GM23248 (cell line): ENCODE measurements around the gene IGSF3. TPM values are rescaled to one million over a fixed set of nuclear protein-coding genes. Genes with fewer than 3 reads are reported as not detected.

Experiments used
- DNase-seq: peaks from one replicate; pipeline ENCODE4 v3.0.0-alpha.2; 2015
- H2AFZ ChIP-seq: fragments of 200-600 bp; sonication (generic); 2 replicates; pipeline ENCODE4 v1.6.1; 2016; ENCODE audit warnings: antibody characterized with exemption
- H3F3A ChIP-seq: fragments of 200-600 bp; sonication (generic); 2 replicates; pipeline ENCODE4 v1.6.1; 2016; ENCODE audit warnings: mild to moderate bottlenecking, antibody characterized with exemption, mixed run types; ENCODE audit not compliant: insufficient read depth
- H3K27ac ChIP-seq: fragments of 200-600 bp; sonication (generic); 2 replicates; pipeline ENCODE4 v1.5.1; 2016; ENCODE audit warnings: mild to moderate bottlenecking
- H3K27me3 ChIP-seq: fragments of 200-600 bp; sonication (generic); replicated peaks from 2 replicates; pipeline ENCODE4 v1.6.1; 2016; ENCODE audit warnings: mild to moderate bottlenecking; ENCODE audit not compliant: insufficient read depth
- H3K36me3 ChIP-seq: fragments of 200-600 bp; sonication (generic); 2 replicates; pipeline ENCODE4 v1.6.1; 2016; ENCODE audit warnings: low read depth, mild to moderate bottlenecking
- H3K4me1 ChIP-seq: fragments of 200-600 bp; sonication (generic); 2 replicates; pipeline ENCODE4 v1.6.1; 2016; ENCODE audit warnings: mild to moderate bottlenecking; ENCODE audit not compliant: insufficient read depth
- H3K4me2 ChIP-seq: fragments of 200-600 bp; sonication (generic); one replicate; pipeline ENCODE4 v1.6.1; 2016; ENCODE audit warnings: mild to moderate bottlenecking; ENCODE audit not compliant: unreplicated experiment
- H3K4me3 ChIP-seq: fragments of 200-600 bp; sonication (generic); 2 replicates; pipeline ENCODE4 v1.5.1; 2016; ENCODE audit warnings: mild to moderate bottlenecking
- H3K79me2 ChIP-seq: fragments of 200-600 bp; sonication (generic); 2 replicates; pipeline ENCODE4 v1.6.1; 2016; ENCODE audit warnings: mild to moderate bottlenecking; ENCODE audit not compliant: insufficient read depth
- H3K9ac ChIP-seq: fragments of 200-600 bp; sonication (generic); 2 replicates; pipeline ENCODE4 v1.6.1; 2016; ENCODE audit warnings: mild to moderate bottlenecking
- H3K9me2 ChIP-seq: fragments of 200-600 bp; sonication (generic); 2 replicates; pipeline ENCODE4 v1.6.1; 2016; ENCODE audit warnings: mixed run types, mild to moderate bottlenecking, moderate library complexity; ENCODE audit not compliant: insufficient read depth
- H3K9me3 ChIP-seq: fragments of 200-600 bp; sonication (generic); one replicate; pipeline ENCODE4 v1.6.1; 2017; ENCODE audit warnings: low read depth
- H4K20me1 ChIP-seq: fragments of 200-600 bp; sonication (generic); 2 replicates; pipeline ENCODE4 v1.6.0; 2016; ENCODE audit not compliant: insufficient read depth
- EZH2 ChIP-seq: fragments of 200-600 bp; sonication (generic); IDR thresholded peaks from 2 replicates; pipeline ENCODE4 v1.6.1; 2018; ENCODE audit warnings: antibody characterized with exemption, mild to moderate bottlenecking; ENCODE audit not compliant: insufficient read depth, poor library complexity, severe bottlenecking
- EZH2phosphoT487 ChIP-seq: fragments of 200-600 bp; sonication (generic); IDR thresholded peaks from 2 replicates; pipeline ENCODE4 v1.6.1; 2018; ENCODE audit warnings: antibody characterized with exemption, moderate library complexity, mild to moderate bottlenecking, low read depth; ENCODE audit not compliant: insufficient read depth
- WGBS, 2 experiments: methylation state at CpG; one replicate each; pipeline ENCODE4 v1.1.6; 2015 to 2017; ENCODE audit warnings: low lambda C conversion rate in 2 of 2, low coverage in 1 of 2; ENCODE audit errors: missing lambda C conversion rate in 2 of 2; 5-methylcytosine and 5-hydroxymethylcytosine counted together
- in situ Hi-C: fragments of 300-500 bp; cut with MboI; formaldehyde crosslinking; loops from 2 replicates; pipeline ENCODE4 v1.15.0; 2020
- microRNA counts: library from miRNA; unstranded; fragments of <30 nt; microRNA quantifications from one replicate; lab custom pipeline; 2016
- microRNA-seq: library from miRNA; unstranded; fragments of <30 nt; microRNA quantifications from one replicate; pipeline ENCODE4, GENCODE V29; 2016; ENCODE audit warnings: borderline number of aligned reads
- polyA plus RNA-seq: library from polyadenylated mRNA; unstranded; fragments of >200 nt; fragmentation: Nextera tagmentation; extraction: Ambion mirVana; gene quantifications from 2 replicates; pipeline ENCODE4 v1.2.1, GENCODE V29; 2016
- small RNA-seq: library from RNA; depleted of rRNA; stranded (forward); fragments of <200 nt; gene quantifications from one replicate; pipeline ENCODE3, GENCODE V24; 2014; ENCODE audit warnings: low read depth, low replicate concordance
- total RNA-seq: library from RNA; depleted of rRNA; stranded (reverse); fragments of >200 nt; shearing (Covaris generic); gene quantifications from 2 replicates; pipeline ENCODE4 v1.2.3, GENCODE V29; 2014; rRNA removed

The IGSF3 gene
- total and polyA plus RNA-seq, 2 experiments from 2014 or later: 0.08 to 0.22 TPM

- Histone ChIP-seq H3K4me2 (no peak overlapping the region), H2AFZ (no peak overlapping the region), H3K4me1 (peaks cover 9% of the 10 kb centered on the region), H3K79me2 (no peaks in the 10 kb centered on the region), H3K27me3 (no peaks in the 10 kb centered on the region), H3K9ac (no peak overlapping the region), H3K27ac (no peak overlapping the region), H3K4me3 (no peak overlapping the region), H3K9me3 (no peaks in the 10 kb centered on the region), H3F3A (no peaks in the 10 kb centered on the region), H3K9me2 (peaks cover 3% of the 10 kb centered on the region; the same call in 1 of the 2 replicates), H3K36me3 (no peaks in the 10 kb centered on the region), H4K20me1 (no peaks in the 10 kb centered on the region; the same call in 1 of the 2 replicates)
- no peak for TF ChIP-seq EZH2phosphoT487
- TF ChIP-seq EZH2: no peak
- DNase-seq: no peak
- in situ Hi-C loops: no loop called here
- WGBS, 2 experiments: 100% methylated on average over 1 of the region's 1 CpG
Observed at GRCh38 chr1:116528329-116529083, 139.0 kb downstream of the IGSF3 start.

GRCh38 chr1:116525440-116525839, 142.1 kb downstream of the IGSF3 start:
- WGBS, 2 experiments: 95 to 100% methylated on average over 2 of the region's 2 CpGs
- no peak overlapping the region for H3K4me3 ChIP-seq
- no peak overlapping the region for H3K9ac ChIP-seq
- in situ Hi-C loops: no loop called here
- no peaks in the 10 kb centered on the region for H3K9me3 ChIP-seq
- H3K4me1 ChIP-seq: peaks cover 20% of the 10 kb centered on the region
- H3F3A ChIP-seq: peaks cover 9% of the 10 kb centered on the region; the same call in 1 of the 2 replicates
- no peaks in the 10 kb centered on the region; the same call in 1 of the 2 replicates for H4K20me1 ChIP-seq
- TF ChIP-seq EZH2 (no peak), EZH2phosphoT487 (no peak)
- no peaks in the 10 kb centered on the region for H3K36me3 ChIP-seq
- H3K79me2 ChIP-seq: no peaks in the 10 kb centered on the region
- DNase-seq: no peak
- peaks cover 3% of the 10 kb centered on the region; the same call in 1 of the 2 replicates for H3K9me2 ChIP-seq
- no peak overlapping the region for H3K27ac ChIP-seq
- no peak overlapping the region for H3K4me2 ChIP-seq
- H3K27me3 ChIP-seq: no peaks in the 10 kb centered on the region
- no peak overlapping the region for H2AFZ ChIP-seq

MicroRNAs within 50 kb of the gene (microRNA counts, 767-probe panel; counts per million panel counts)
- microRNA hsa-miR-320b (lab: Ali Mortazavi, UCI) (447 counts per million, percentile 86 among the panel's probes with 10 or more counts), microRNA hsa-miR-548ac (lab: Ali Mortazavi, UCI) (447 counts per million, percentile 86 among the panel's probes with 10 or more counts)

Small RNA genes within 50 kb of the gene (microRNA-seq; reads per million reads assigned to microRNA genes)
- gene MIR320B1 (not detected), gene MIR548AC (not detected)

Small RNA genes within 50 kb of the gene (small RNA-seq; reads per million reads assigned to genes)
- gene MIR320B1: not detected
- gene MIR548AC: not detected

Other genes starting within 250 kb of the IGSF3 start
- 14.1 and 16.9 TPM in 2 replicates for gene CD58, start 96.7 kb downstream of the IGSF3 start, total RNA-seq
- 30.0 and 31.7 TPM in 2 replicates for gene CD58, start 96.7 kb downstream of the IGSF3 start, polyA plus RNA-seq
- gene CD2, start 86.7 kb upstream of the IGSF3 start, total RNA-seq: not detected in 2 replicates
- gene CD2, start 86.7 kb upstream of the IGSF3 start, polyA plus RNA-seq: not detected in 2 replicates
- 25.7 and 27.6 TPM in 2 replicates for gene PTGFRN, start 242.2 kb upstream of the IGSF3 start, total RNA-seq
- 14.7 and 15.2 TPM in 2 replicates for gene PTGFRN, start 242.2 kb upstream of the IGSF3 start, polyA plus RNA-seq